ENCODE data around the gene BMP7. TPM values are rescaled to one million over a fixed set of nuclear protein-coding genes. Genes with fewer than 3 reads are reported as not detected.

The BMP7 gene
- 4.6 TPM for polyA plus RNA-seq (2013, experiment 1 of 2)
- 3.0 TPM for polyA plus RNA-seq (2013, experiment 2 of 2)

- H3K27ac ChIP-seq (ENCODE audit: low read depth, low read length, severe bottlenecking): no peak within 1 kb of the TSS
- no peaks in the 10 kb centered on the region for H3K9me3 ChIP-seq (ENCODE audit: control insufficient read depth, low read length)
- 0% methylated on average over 43 to 61 of the region's 84 CpGs for WGBS, 2 experiments (ENCODE audit: insufficient coverage in 2 of 2)
- no peaks in the 10 kb centered on the region for H3K36me3 ChIP-seq (ENCODE audit: control insufficient read depth, insufficient read depth, low read length)
- H3K4me3 ChIP-seq (ENCODE audit: extremely low read depth, insufficient read depth, low read length, poor library complexity, severe bottlenecking): peak within 1 kb of the TSS; percentile 42
- H3K4me1 ChIP-seq (ENCODE audit: control insufficient read depth, insufficient read depth, low read length, poor library complexity, severe bottlenecking): peaks cover 17% of the 10 kb centered on the region
These were observed at the start of gene BMP7 for GRCh38 chr20:57266291-57267157. TSS of gene BMP7 (minus strand) at chr20:57266641. CDS start at chr20:57266122, 519 bp downstream.

GRCh38 chr20:57315976-57316480, 49.6 kb upstream of the BMP7 start:
- WGBS, 2 experiments (ENCODE audit: insufficient coverage in 2 of 2): 83 to 86% methylated on average over 2 to 7 of the region's 8 CpGs
- Histone ChIP-seq H3K27ac (ENCODE audit: low read depth, low read length, severe bottlenecking) (no peak overlapping the region), H3K4me1 (ENCODE audit: control insufficient read depth, insufficient read depth, low read length, poor library complexity, severe bottlenecking) (no peaks in the 10 kb centered on the region), H3K36me3 (ENCODE audit: control insufficient read depth, insufficient read depth, low read length) (no peaks in the 10 kb centered on the region), H3K9me3 (ENCODE audit: control insufficient read depth, low read length) (no peaks in the 10 kb centered on the region), H3K4me3 (ENCODE audit: extremely low read depth, insufficient read depth, low read length, poor library complexity, severe bottlenecking) (no peak overlapping the region)

- H3K27ac ChIP-seq (ENCODE audit: low read depth, low read length, severe bottlenecking): no peak overlapping the region
- no peaks in the 10 kb centered on the region for H3K36me3 ChIP-seq (ENCODE audit: control insufficient read depth, insufficient read depth, low read length)
- 91 to 98% methylated on average over 7 of the region's 8 CpGs for WGBS, 2 experiments (ENCODE audit: insufficient coverage in 2 of 2)
- no peaks in the 10 kb centered on the region for H3K4me1 ChIP-seq (ENCODE audit: control insufficient read depth, insufficient read depth, low read length, poor library complexity, severe bottlenecking)
- H3K4me3 ChIP-seq (ENCODE audit: extremely low read depth, insufficient read depth, low read length, poor library complexity, severe bottlenecking): no peak overlapping the region
- H3K9me3 ChIP-seq (ENCODE audit: control insufficient read depth, low read length): no peaks in the 10 kb centered on the region
These were observed 48.9 kb upstream of the BMP7 start for GRCh38 chr20:57315083-57315975.

GRCh38 chr20:57313951-57314350, 47.5 kb upstream of the BMP7 start:
- WGBS, 2 experiments (ENCODE audit: insufficient coverage in 2 of 2): 94 to 95% methylated on average over 2 to 5 of the region's 5 CpGs

GRCh38 chr20:57313230-57313629, 46.8 kb upstream of the BMP7 start:
- Histone ChIP-seq H3K27ac (ENCODE audit: low read depth, low read length, severe bottlenecking) (no peak overlapping the region), H3K36me3 (ENCODE audit: control insufficient read depth, insufficient read depth, low read length) (no peaks in the 10 kb centered on the region), H3K4me1 (ENCODE audit: control insufficient read depth, insufficient read depth, low read length, poor library complexity, severe bottlenecking) (peaks cover 5% of the 10 kb centered on the region), H3K4me3 (ENCODE audit: extremely low read depth, insufficient read depth, low read length, poor library complexity, severe bottlenecking) (no peak overlapping the region), H3K9me3 (ENCODE audit: control insufficient read depth, low read length) (no peaks in the 10 kb centered on the region)
- WGBS, 2 experiments (ENCODE audit: insufficient coverage in 2 of 2): 69 to 78% methylated on average over 2 to 3 of the region's 5 CpGs

More at GRCh38 chr20:57313951-57314350, 47.5 kb upstream of the BMP7 start:
- peaks cover under 1% of the 10 kb centered on the region for H3K4me1 ChIP-seq (ENCODE audit: control insufficient read depth, insufficient read depth, low read length, poor library complexity, severe bottlenecking)
- H3K36me3 ChIP-seq (ENCODE audit: control insufficient read depth, insufficient read depth, low read length): no peaks in the 10 kb centered on the region
- H3K27ac ChIP-seq (ENCODE audit: low read depth, low read length, severe bottlenecking): no peak overlapping the region
- no peaks in the 10 kb centered on the region for H3K9me3 ChIP-seq (ENCODE audit: control insufficient read depth, low read length)
- no peak overlapping the region for H3K4me3 ChIP-seq (ENCODE audit: extremely low read depth, insufficient read depth, low read length, poor library complexity, severe bottlenecking)

- Histone ChIP-seq H3K4me3 (ENCODE audit: extremely low read depth, insufficient read depth, low read length, poor library complexity, severe bottlenecking) (no peak overlapping the region), H3K36me3 (ENCODE audit: control insufficient read depth, insufficient read depth, low read length) (no peaks in the 10 kb centered on the region), H3K27ac (ENCODE audit: low read depth, low read length, severe bottlenecking) (no peak overlapping the region), H3K9me3 (ENCODE audit: control insufficient read depth, low read length) (no peaks in the 10 kb centered on the region), H3K4me1 (ENCODE audit: control insufficient read depth, insufficient read depth, low read length, poor library complexity, severe bottlenecking) (peaks cover 5% of the 10 kb centered on the region)
- WGBS, 2 experiments (ENCODE audit: insufficient coverage in 2 of 2): 98% methylated on average over 6 of the region's 6 CpGs
These were observed 45.7 kb upstream of the BMP7 start for GRCh38 chr20:57312138-57312537.

GRCh38 chr20:57310821-57311514, 44.5 kb upstream of the BMP7 start:
- Histone ChIP-seq H3K4me1 (ENCODE audit: control insufficient read depth, insufficient read depth, low read length, poor library complexity, severe bottlenecking) (peaks cover 5% of the 10 kb centered on the region), H3K27ac (ENCODE audit: low read depth, low read length, severe bottlenecking) (no peak overlapping the region), H3K4me3 (ENCODE audit: extremely low read depth, insufficient read depth, low read length, poor library complexity, severe bottlenecking) (no peak overlapping the region), H3K9me3 (ENCODE audit: control insufficient read depth, low read length) (no peaks in the 10 kb centered on the region), H3K36me3 (ENCODE audit: control insufficient read depth, insufficient read depth, low read length) (no peaks in the 10 kb centered on the region)
- WGBS, 2 experiments (ENCODE audit: insufficient coverage in 2 of 2): 97% methylated on average over 6 to 9 of the region's 11 CpGs

GRCh38 chr20:57309544-57310115, 43.2 kb upstream of the BMP7 start:
- Histone ChIP-seq H3K27ac (ENCODE audit: low read depth, low read length, severe bottlenecking) (no peak overlapping the region), H3K36me3 (ENCODE audit: control insufficient read depth, insufficient read depth, low read length) (no peaks in the 10 kb centered on the region), H3K9me3 (ENCODE audit: control insufficient read depth, low read length) (no peaks in the 10 kb centered on the region), H3K4me1 (ENCODE audit: control insufficient read depth, insufficient read depth, low read length, poor library complexity, severe bottlenecking) (peaks cover 5% of the 10 kb centered on the region), H3K4me3 (ENCODE audit: extremely low read depth, insufficient read depth, low read length, poor library complexity, severe bottlenecking) (no peak overlapping the region)
- 91 to 99% methylated on average over 7 of the region's 9 CpGs for WGBS, 2 experiments (ENCODE audit: insufficient coverage in 2 of 2)

GRCh38 chr20:57308451-57309271, 42.2 kb upstream of the BMP7 start:
- Histone ChIP-seq H3K4me1 (ENCODE audit: control insufficient read depth, insufficient read depth, low read length, poor library complexity, severe bottlenecking) (peaks cover 5% of the 10 kb centered on the region), H3K4me3 (ENCODE audit: extremely low read depth, insufficient read depth, low read length, poor library complexity, severe bottlenecking) (no peak overlapping the region), H3K27ac (ENCODE audit: low read depth, low read length, severe bottlenecking) (no peak overlapping the region), H3K36me3 (ENCODE audit: control insufficient read depth, insufficient read depth, low read length) (no peaks in the 10 kb centered on the region), H3K9me3 (ENCODE audit: control insufficient read depth, low read length) (no peaks in the 10 kb centered on the region)
- 86 to 88% methylated on average over 7 to 9 of the region's 13 CpGs for WGBS, 2 experiments (ENCODE audit: insufficient coverage in 2 of 2)
